K562 (cell line): ENCODE results near the gene CHCHD10. TPM values are rescaled to one million over a fixed set of nuclear protein-coding genes. Genes with fewer than 3 reads are reported as not detected.

ENCODE experiments used
- ARNT ChIP-seq, 2 experiments: fragments of 450-650 bp; IDR thresholded peaks; 2 replicates each; pipeline ENCODE4 v1.6.1; 2016; ENCODE audit warnings: mild to moderate bottlenecking in 1 of 2
- ETV1 ChIP-seq: fragments of 450-650 bp; conservative IDR thresholded peaks from 2 replicates; pipeline ENCODE4 v1.6.1; 2016; ENCODE audit warnings: missing genetic modification characterization, control low read depth, low read depth, missing compliant biosample characterization
- FOSL1 ChIP-seq: fragments of 200-800 bp; sonication (Bioruptor generic); conservative IDR thresholded peaks from 2 replicates; pipeline ENCODE4 v1.6.1; 2016; ENCODE audit warnings: missing genetic modification characterization, missing compliant biosample characterization
- HMG20B ChIP-seq: fragments of 250-450 bp; sonication (Bioruptor Pico); IDR thresholded peaks from 2 replicates; pipeline ENCODE4 v1.5.0; 2021; ENCODE audit warnings: mild to moderate bottlenecking
- JUN ChIP-seq, 2 experiments: sonication (generic) in 1 of 2; formaldehyde crosslinking in 1 of 2; IDR thresholded peaks; 2 replicates each; pipeline versions ENCODE4 v1.6.1 to v1.8.0; 2012 to 2022; ENCODE audit warnings: borderline replicate concordance in 2 of 2, mild to moderate bottlenecking in 2 of 2, improper control_type of control experiment in 1 of 2, low read depth in 1 of 2, low read length in 1 of 2, missing genetic modification reagents in 1 of 2
- KAT7 ChIP-seq: sonication (generic); formaldehyde crosslinking; IDR thresholded peaks from 2 replicates; pipeline ENCODE4 v1.8.0; 2022; ENCODE audit warnings: missing genetic modification reagents, mild to moderate bottlenecking, borderline replicate concordance
- MTA3 ChIP-seq: fragments of 450-650 bp; formaldehyde crosslinking; IDR thresholded peaks from 2 replicates; pipeline ENCODE4 v1.6.1; 2017; ENCODE audit warnings: mild to moderate bottlenecking, borderline replicate concordance
- NFIC ChIP-seq: fragments of 450-650 bp; IDR thresholded peaks from 2 replicates; pipeline ENCODE4 v1.6.1; 2017; ENCODE audit warnings: mild to moderate bottlenecking, inconsistent platforms
- OTX1 ChIP-seq: fragments of 450-650 bp; formaldehyde crosslinking; IDR thresholded peaks from 2 replicates; pipeline ENCODE4 v1.4.0; 2022; ENCODE audit warnings: mild to moderate bottlenecking
- RCOR1 ChIP-seq, 2 experiments: IDR thresholded peaks; 2 replicates each; pipeline ENCODE4 v1.6.1; 2012; ENCODE audit warnings: low read depth in 2 of 2, low read length in 2 of 2, borderline replicate concordance in 1 of 2, improper control_type of control experiment in 1 of 2
- STAG1 ChIP-seq: sonication (generic); formaldehyde crosslinking; IDR thresholded peaks from 2 replicates; pipeline ENCODE4 v1.5.0; 2020; ENCODE audit warnings: missing genetic modification reagents, borderline replicate concordance
- TAF15 ChIP-seq: fragments of 200-400 bp; formaldehyde crosslinking; IDR thresholded peaks from 2 replicates; pipeline ENCODE4 v1.6.1; 2017; ENCODE audit warnings: mild to moderate bottlenecking, low read depth, low read length, moderate library complexity
- TBL1XR1 ChIP-seq, 2 experiments: IDR thresholded peaks; 2 replicates each; pipeline ENCODE4 v1.6.1; 2012; ENCODE audit warnings: improper control_type of control experiment in 2 of 2, low read length in 2 of 2, mild to moderate bottlenecking in 1 of 2
- ZFP30 ChIP-seq: fragments of 250-450 bp; sonication (Bioruptor Pico); IDR thresholded peaks from 2 replicates; pipeline ENCODE4 v1.8.0; 2022; ENCODE audit warnings: moderate library complexity, mild to moderate bottlenecking, inconsistent platforms, borderline replicate concordance
- ZNF398 ChIP-seq: fragments of 250-450 bp; sonication (Bioruptor Pico); IDR thresholded peaks from 2 replicates; pipeline ENCODE4 v1.8.0; 2021; ENCODE audit warnings: moderate library complexity, mild to moderate bottlenecking, inconsistent platforms
- polyA plus RNA-seq, 8 experiments: library from polyadenylated mRNA; depleted of rRNA in 4 of 8; stranded (reverse) in 5 of 8; unstranded in 3 of 8; fragments of >200 nt; fragmentation: Nextera tagmentation in 2 of 8; fragmentation: Illumina TruSeq in 1 of 8; extraction: Ambion mirVana in 2 of 8; extraction: Trizol in 1 of 8; gene quantifications; 2 replicates each; pipeline versions ENCODE4 v1.2.1 to v1.2.3, GENCODE V29; 2011 to 2014; ENCODE audit warnings: inconsistent platforms in 1 of 8, missing spikeins in 1 of 8
- total RNA-seq, 7 experiments: library from RNA; depleted of rRNA in 6 of 7; stranded (reverse); fragments of >200 nt in 6 of 7; fragmentation: Illumina TruSeq in 2 of 7; extraction: Trizol in 2 of 7; gene quantifications; 2 replicates each; pipeline versions ENCODE4 v1.2.1 to v1.2.3, GENCODE V29; 2011 to 2021; ENCODE audit warnings: low replicate concordance in 1 of 7
- TF ChIP-seq, protein P1 (sequence below), 2 experiments: fragments of 200-800 bp in 1 of 2; sonication (Bioruptor generic) in 1 of 2; sonication (generic) in 1 of 2; formaldehyde crosslinking in 1 of 2; IDR thresholded peaks in 1 of 2; conservative IDR thresholded peaks in 1 of 2; 2 replicates each; pipeline versions ENCODE4 v1.5.0 to v1.6.1; 2016 to 2020; ENCODE audit warnings: missing compliant biosample characterization in 1 of 2, missing genetic modification characterization in 1 of 2, missing genetic modification reagents in 1 of 2

CHCHD10 gene
- total and polyA plus RNA-seq, 9 of the 15 experiments (the other 6 are each of a cell fraction or from before 2014, with no cell fraction given), result 15.2 to 292 (median 102) TPM

DNA sequence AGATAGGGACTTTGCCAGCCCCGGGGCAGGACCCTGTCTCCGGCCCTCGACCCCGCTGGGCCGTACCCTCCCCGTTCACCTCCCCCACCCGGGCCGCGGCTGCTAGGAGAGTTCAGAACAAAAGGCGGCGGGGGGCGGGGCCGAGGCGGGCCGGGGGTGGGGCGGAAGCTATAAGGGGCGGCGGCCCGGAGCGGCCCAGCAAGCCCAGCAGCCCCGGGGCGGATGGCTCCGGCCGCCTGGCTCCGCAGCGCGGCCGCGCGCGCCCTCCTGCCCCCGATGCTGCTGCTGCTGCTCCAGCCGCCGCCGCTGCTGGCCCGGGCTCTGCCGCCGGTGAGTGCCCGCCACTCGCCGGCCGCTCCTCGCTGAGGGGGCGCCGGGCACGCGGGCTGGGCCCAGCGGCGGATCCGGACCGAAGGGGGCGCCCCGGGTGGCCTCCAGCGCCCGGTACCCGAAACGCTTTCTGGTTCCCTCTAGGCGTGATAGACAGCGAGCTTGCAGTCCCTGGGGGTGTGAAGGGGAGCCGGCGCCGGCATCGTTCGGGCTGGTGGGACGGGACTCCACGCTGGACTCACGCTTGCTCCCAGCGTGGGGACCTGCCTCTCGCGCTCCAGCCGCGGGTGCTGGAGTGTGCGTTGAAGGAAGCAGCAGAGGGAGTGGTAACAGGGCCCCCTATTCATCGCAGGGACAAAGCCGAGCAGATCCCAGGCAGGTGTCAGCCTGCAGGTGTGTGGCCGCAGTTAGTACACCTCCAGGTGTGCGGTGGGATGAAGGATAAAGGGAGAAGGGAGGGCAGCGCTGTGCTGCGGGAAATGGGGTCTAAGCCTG lies 5.1 kb upstream of the CHCHD10 start, which contains the start of gene MMP11 (continued):
- TF ChIP-seq ZNF398 (CRISPR knock-in tag), result no peak
- no peak for TF ChIP-seq TAF15
- TF ChIP-seq ZFP30 (CRISPR knock-in tag), result no peak
- TF ChIP-seq NFIC, result no peak
- no peak for TF ChIP-seq ARNT (IDR thresholded peaks at IDR 0.05)
- TF ChIP-seq STAG1, result no peak
- TF ChIP-seq TBL1XR1 (IDR thresholded peaks at IDR 0.05; ENCODE audit: low read length in 2 of 2), result no peak
- TF ChIP-seq KAT7 (CRISPR knock-in tag), result no peak
- TF ChIP-seq FOSL1 (tag), result no peak
- TF ChIP-seq, protein P1, sequence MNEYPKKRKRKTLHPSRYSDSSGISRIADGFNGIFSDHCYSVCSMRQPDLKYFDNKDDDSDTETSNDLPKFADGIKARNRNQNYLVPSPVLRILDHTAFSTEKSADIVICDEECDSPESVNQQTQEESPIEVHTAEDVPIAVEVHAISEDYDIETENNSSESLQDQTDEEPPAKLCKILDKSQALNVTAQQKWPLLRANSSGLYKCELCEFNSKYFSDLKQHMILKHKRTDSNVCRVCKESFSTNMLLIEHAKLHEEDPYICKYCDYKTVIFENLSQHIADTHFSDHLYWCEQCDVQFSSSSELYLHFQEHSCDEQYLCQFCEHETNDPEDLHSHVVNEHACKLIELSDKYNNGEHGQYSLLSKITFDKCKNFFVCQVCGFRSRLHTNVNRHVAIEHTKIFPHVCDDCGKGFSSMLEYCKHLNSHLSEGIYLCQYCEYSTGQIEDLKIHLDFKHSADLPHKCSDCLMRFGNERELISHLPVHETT (CRISPR knock-in tag; conservative IDR thresholded peaks at IDR 0.05 in 1 of 2, IDR thresholded peaks at IDR 0.05 in 1 of 2), result no peak
- TF ChIP-seq OTX1 (CRISPR knock-in tag), result no peak
- no peak for TF ChIP-seq HMG20B (CRISPR knock-in tag)
- TF ChIP-seq ETV1 (tag), result no peak
- no peak for TF ChIP-seq JUN (IDR thresholded peaks at IDR 0.05; ENCODE audit: borderline replicate concordance, low read depth, low read length)
- TF ChIP-seq JUN (CRISPR knock-in tag; IDR thresholded peaks at IDR 0.05; ENCODE audit: borderline replicate concordance), result no peak
- TF ChIP-seq RCOR1 (IDR thresholded peaks at IDR 0.05; ENCODE audit: borderline replicate concordance in 1 of 2, low read depth in 2 of 2, low read length in 2 of 2), result no peak
- no peak for TF ChIP-seq MTA3
